Gastroesophageal sphincter (tissue), 3 donors: ENCODE data around the gene MSH6.

Experiments used
- CTCF ChIP-seq, 4 experiments: fragments of 200-600 bp in 2 of 4; fragments of 450-650 bp in 2 of 4; sonication (generic) in 1 of 4; IDR thresholded peaks; one replicate each; pipeline ENCODE4 v1.5.1; 2017 to 2019; ENCODE audit warnings: antibody characterized with exemption in 4 of 4, mild to moderate bottlenecking in 2 of 4, moderate library complexity in 2 of 4
- EP300 ChIP-seq: sonication (generic); formaldehyde crosslinking; IDR thresholded peaks from one replicate; pipeline ENCODE4 v1.6.1; 2017; ENCODE audit warnings: antibody characterized with exemption, mild to moderate bottlenecking

- TF ChIP-seq EP300 (no peak), CTCF (IDR thresholded peaks at IDR 0.05) (no peak)
Measured at GRCh38 chr2:47801118-47801517, 18.2 kb downstream of the MSH6 start.
